ENCODE measurements around the gene C12orf76. TPM values are rescaled to one million over a fixed set of nuclear protein-coding genes. Genes with fewer than 3 reads are reported as not detected.

The C12orf76 gene
- total and polyA plus RNA-seq, 2 of the 13 experiments (the other 11 are each of a cell fraction or from before 2014, with no cell fraction given) = 15.8 to 38.4 TPM

GRCh38 chr12:110091136-110091711 lies 42.9 kb upstream of the C12orf76 start (continued):
- TF ChIP-seq ZNF644 (CRISPR knock-in tag; IDR thresholded peaks at IDR 0.05; ENCODE audit: low read depth) (peak; percentile 13; the same call in 1 of the 2 replicates), ZBTB8A (CRISPR knock-in tag; IDR thresholded peaks at IDR 0.05; ENCODE audit: borderline replicate concordance, low read depth) (no peak), ZNF670 (CRISPR knock-in tag; IDR thresholded peaks at IDR 0.05; ENCODE audit: borderline replicate concordance) (no peak), JUND (CRISPR knock-in tag; IDR thresholded peaks at IDR 0.05) (0 out of 2 replicates have a peak, but pooled peaks have one; percentile 47), MAF1 (CRISPR knock-in tag; IDR thresholded peaks at IDR 0.05; ENCODE audit: borderline replicate concordance) (no peak), CREB3 (CRISPR knock-in tag; IDR thresholded peaks at IDR 0.05) (no peak), ZNF766 (CRISPR knock-in tag; IDR thresholded peaks at IDR 0.05; ENCODE audit: borderline replicate concordance) (no peak), ZNF317 (CRISPR knock-in tag; IDR thresholded peaks at IDR 0.05) (0 out of 2 replicates have a peak, but pooled peaks have one; percentile 26), ZFAT (CRISPR knock-in tag; conservative IDR thresholded peaks at IDR 0.05) (no peak), POLR2G (IDR thresholded peaks at IDR 0.05; ENCODE audit: low read depth, low read length) (no peak), ASH2L (IDR thresholded peaks at IDR 0.05; ENCODE audit: insufficient read length, low read depth, low read length) (peak; percentile 61), ZNF256 (CRISPR knock-in tag; conservative IDR thresholded peaks at IDR 0.05) (no peak), ZNF720 (CRISPR knock-in tag; IDR thresholded peaks at IDR 0.05) (no peak), HOXD1 (CRISPR knock-in tag; IDR thresholded peaks at IDR 0.05) (peak; percentile 57; the same call in 1 of the 2 replicates), KDM4B (CRISPR knock-in tag; IDR thresholded peaks at IDR 0.05) (no peak), ZNF225 (CRISPR knock-in tag; IDR thresholded peaks at IDR 0.05) (no peak), AKAP8 (CRISPR knock-in tag; IDR thresholded peaks at IDR 0.05) (peak; percentile 71), ZC3H13 (CRISPR knock-in tag; IDR thresholded peaks at IDR 0.05) (0 out of 2 replicates have a peak, but pooled peaks have one; percentile 44), AGO2 (optimal IDR thresholded peaks at IDR 0.05; ENCODE audit: low read depth, low read length) (no peak), PAXIP1 (CRISPR knock-in tag; conservative IDR thresholded peaks at IDR 0.05) (peak; percentile 96), ATM (IDR thresholded peaks at IDR 0.05; ENCODE audit: borderline replicate concordance) (no peak), ZNF296 (CRISPR knock-in tag; conservative IDR thresholded peaks at IDR 0.05) (no peak; the same call in 1 of the 2 replicates), SMAD9 (CRISPR knock-in tag; IDR thresholded peaks at IDR 0.05) (no peak), HDAC2 (CRISPR knock-in tag; IDR thresholded peaks at IDR 0.05) (peak; percentile 78; the same call in 1 of the 2 replicates), ELK4 (CRISPR knock-in tag; IDR thresholded peaks at IDR 0.05; ENCODE audit: borderline replicate concordance) (no peak), BORCS8-MEF2B (CRISPR knock-in tag; IDR thresholded peaks at IDR 0.05) (peak; percentile 40; the same call in 1 of the 2 replicates), PPARG (CRISPR knock-in tag; conservative IDR thresholded peaks at IDR 0.05) (peak; percentile 46; the same call in 1 of the 2 replicates)

All from HepG2 (cell line).